BLaER1 (cell line): Measurements from ENCODE around the gene MRPS2.
"Not testable (repeated sequence)": the region's sequence is repeated elsewhere in the genome, so short reads cannot be mapped to it uniquely, and the experiment has no call there.

Source experiments
- H3K27ac ChIP-seq: shearing (Covaris generic); formaldehyde crosslinking; 2 replicates; pipeline ENCODE4 v1.8.1; 2022
- H3K27me3 ChIP-seq: shearing (Covaris generic); formaldehyde crosslinking; 2 replicates; pipeline ENCODE4 v1.8.1; 2022
- H3K36me3 ChIP-seq: shearing (Covaris generic); formaldehyde crosslinking; 2 replicates; pipeline ENCODE4 v1.8.1; 2022
- H3K4me1 ChIP-seq: shearing (Covaris generic); formaldehyde crosslinking; 2 replicates; pipeline ENCODE4 v1.8.1; 2022
- H3K4me2 ChIP-seq: shearing (Covaris generic); formaldehyde crosslinking; 2 replicates; pipeline ENCODE4 v1.8.1; 2022
- H3K4me3 ChIP-seq: shearing (Covaris generic); formaldehyde crosslinking; 2 replicates; pipeline ENCODE4 v1.8.1; 2022
- H3K9ac ChIP-seq: shearing (Covaris generic); formaldehyde crosslinking; 2 replicates; pipeline ENCODE4 v1.8.1; 2022
- H3K9me3 ChIP-seq: shearing (Covaris generic); formaldehyde crosslinking; 2 replicates; pipeline ENCODE4 v1.8.1; 2022
- H4K20me1 ChIP-seq: shearing (Covaris generic); formaldehyde crosslinking; 2 replicates; pipeline ENCODE4 v1.8.1; 2022
- Cebpa-rat ChIP-seq: shearing (Covaris generic); IDR thresholded peaks from 2 replicates; pipeline ENCODE4 v1.8.1; 2022

Gene MRPS2

DNA sequence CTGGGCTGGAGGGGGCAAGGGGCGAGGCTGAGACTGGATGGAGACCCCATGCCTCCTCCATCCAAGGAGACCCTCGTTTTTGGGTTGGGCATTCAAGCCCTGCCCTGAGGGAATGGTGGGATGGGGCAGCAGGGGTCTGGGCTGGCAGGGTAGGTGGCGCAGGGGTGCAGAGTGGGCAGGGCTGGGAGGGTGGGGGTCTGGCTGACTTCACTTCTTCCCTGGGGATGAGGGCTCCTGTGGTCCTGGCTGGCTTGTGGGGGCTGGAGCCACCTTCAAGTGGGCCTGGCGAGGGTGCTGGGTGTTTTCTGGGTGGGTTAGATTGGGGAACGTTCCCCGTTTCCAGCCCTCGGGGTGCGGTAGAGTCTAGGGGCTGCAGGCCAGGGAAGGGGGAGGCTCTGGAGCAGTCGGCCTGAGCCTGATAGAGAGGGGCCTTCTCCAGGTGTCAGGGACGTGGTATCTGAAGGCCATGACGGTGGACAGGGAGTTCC, 21.2 kb downstream of the MRPS2 start:
- H4K20me1 ChIP-seq = no peaks in the 10 kb centered on the region
- no peak overlapping the region for H3K9ac ChIP-seq
- no peak overlapping the region for H3K27ac ChIP-seq
- no peak overlapping the region for H3K4me3 ChIP-seq
- H3K4me2 ChIP-seq = 0 out of 2 replicates have a peak overlapping the region, but pooled peaks have one; percentile 76
- H3K36me3 ChIP-seq = no peaks in the 10 kb centered on the region
- no peaks in the 10 kb centered on the region for H3K27me3 ChIP-seq
- no peak for TF ChIP-seq Cebpa-rat
- H3K9me3 ChIP-seq = no peaks in the 10 kb centered on the region
- peaks cover 23% of the 10 kb centered on the region for H3K4me1 ChIP-seq

GRCh38 chr9:135522137-135522877, 21.8 kb downstream of the MRPS2 start:
- H3K27me3 ChIP-seq = no peaks in the 10 kb centered on the region
- no peaks in the 10 kb centered on the region for H3K9me3 ChIP-seq
- no peaks in the 10 kb centered on the region for H3K36me3 ChIP-seq
- TF ChIP-seq Cebpa-rat = no peak
- H3K9ac ChIP-seq = no peak overlapping the region
- no peak overlapping the region for H3K4me3 ChIP-seq
- peak overlapping the region; percentile 76 for H3K4me2 ChIP-seq
- no peaks in the 10 kb centered on the region for H4K20me1 ChIP-seq
- H3K27ac ChIP-seq = no peak overlapping the region
- peaks cover 23% of the 10 kb centered on the region for H3K4me1 ChIP-seq

GRCh38 chr9:135522931-135523330, 22.4 kb downstream of the MRPS2 start:
- no peak overlapping the region for H3K4me3 ChIP-seq
- no peak overlapping the region for H3K9ac ChIP-seq
- no peaks in the 10 kb centered on the region for H4K20me1 ChIP-seq
- H3K36me3 ChIP-seq = no peaks in the 10 kb centered on the region
- peak overlapping the region; percentile 76 for H3K4me2 ChIP-seq
- H3K4me1 ChIP-seq = peaks cover 23% of the 10 kb centered on the region
- TF ChIP-seq Cebpa-rat = no peak
- no peaks in the 10 kb centered on the region for H3K27me3 ChIP-seq
- no peaks in the 10 kb centered on the region for H3K9me3 ChIP-seq
- no peak overlapping the region for H3K27ac ChIP-seq

- TF ChIP-seq Cebpa-rat = no peak
- no peak overlapping the region for H3K4me3 ChIP-seq
- H3K9ac ChIP-seq = no peak overlapping the region
- H3K4me1 ChIP-seq = peaks cover 23% of the 10 kb centered on the region
- H3K36me3 ChIP-seq = no peaks in the 10 kb centered on the region
- H4K20me1 ChIP-seq = no peaks in the 10 kb centered on the region
- H3K27me3 ChIP-seq = no peaks in the 10 kb centered on the region
- H3K27ac ChIP-seq = no peak overlapping the region
- H3K9me3 ChIP-seq = no peaks in the 10 kb centered on the region
- no peak overlapping the region; the same call in 1 of the 2 replicates for H3K4me2 ChIP-seq
These were observed 23.1 kb downstream of the MRPS2 start for GRCh38 chr9:135523521-135524129.

DNA sequence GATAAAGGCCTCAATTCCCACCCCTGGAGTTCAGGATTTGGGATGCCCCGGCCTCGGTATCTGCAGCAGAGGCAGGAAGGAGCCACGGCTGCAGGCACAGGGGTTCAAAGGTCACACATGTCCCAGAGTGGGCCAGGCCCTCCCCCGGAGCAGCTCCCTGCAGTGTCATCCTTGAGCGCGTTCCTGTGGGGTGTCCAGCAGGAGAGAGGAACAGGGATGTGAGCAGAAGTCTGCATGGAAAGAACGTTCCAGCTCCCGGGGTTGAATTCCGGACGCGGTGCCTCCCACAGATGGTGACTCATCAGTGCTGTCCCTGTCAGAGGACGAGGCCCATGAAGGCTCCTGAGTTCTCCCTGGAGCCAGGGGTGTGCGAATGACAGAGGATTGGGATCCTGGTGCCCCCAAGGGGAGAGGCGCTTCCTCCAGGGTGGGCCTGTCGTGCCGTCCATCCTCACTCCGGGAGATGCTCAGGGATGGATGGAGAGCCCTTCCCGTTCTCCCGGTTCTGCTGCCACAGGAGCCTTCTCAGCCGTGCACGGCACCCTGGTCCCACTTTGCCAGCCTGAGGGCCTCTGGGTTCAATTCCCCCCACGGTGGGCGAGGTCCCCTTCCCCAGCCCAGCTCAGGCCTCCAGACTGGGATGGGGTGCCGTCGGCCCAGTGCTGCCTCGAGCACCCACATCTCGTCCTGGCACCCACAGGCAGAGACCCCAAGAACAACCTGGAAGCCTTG, 23.8 kb downstream of the MRPS2 start:
- TF ChIP-seq Cebpa-rat = no peak
- Histone ChIP-seq H3K4me2 (no peak overlapping the region), H3K9ac (no peak overlapping the region), H3K27me3 (no peaks in the 10 kb centered on the region), H4K20me1 (no peaks in the 10 kb centered on the region), H3K27ac (no peak overlapping the region), H3K4me1 (peaks cover 23% of the 10 kb centered on the region), H3K9me3 (no peaks in the 10 kb centered on the region), H3K36me3 (no peaks in the 10 kb centered on the region), H3K4me3 (no peak overlapping the region)

GRCh38 chr9:135525241-135526088, 25.0 kb downstream of the MRPS2 start:
- H3K27ac ChIP-seq = no peak overlapping the region
- peaks cover 23% of the 10 kb centered on the region for H3K4me1 ChIP-seq
- H3K9ac ChIP-seq = no peak overlapping the region
- H3K27me3 ChIP-seq = no peaks in the 10 kb centered on the region
- no peak for TF ChIP-seq Cebpa-rat
- H3K36me3 ChIP-seq = no peaks in the 10 kb centered on the region
- no peak overlapping the region for H3K4me2 ChIP-seq
- no peaks in the 10 kb centered on the region for H3K9me3 ChIP-seq
- no peaks in the 10 kb centered on the region for H4K20me1 ChIP-seq
- H3K4me3 ChIP-seq = no peak overlapping the region

GRCh38 chr9:135526089-135526729, 25.7 kb downstream of the MRPS2 start:
- Histone ChIP-seq H3K36me3 (no peaks in the 10 kb centered on the region), H3K4me2 (no peak overlapping the region), H3K27ac (no peak overlapping the region), H4K20me1 (no peaks in the 10 kb centered on the region), H3K4me1 (peaks cover 23% of the 10 kb centered on the region), H3K9ac (no peak overlapping the region), H3K4me3 (no peak overlapping the region), H3K27me3 (no peaks in the 10 kb centered on the region), H3K9me3 (no peaks in the 10 kb centered on the region)
- TF ChIP-seq Cebpa-rat = no peak

DNA sequence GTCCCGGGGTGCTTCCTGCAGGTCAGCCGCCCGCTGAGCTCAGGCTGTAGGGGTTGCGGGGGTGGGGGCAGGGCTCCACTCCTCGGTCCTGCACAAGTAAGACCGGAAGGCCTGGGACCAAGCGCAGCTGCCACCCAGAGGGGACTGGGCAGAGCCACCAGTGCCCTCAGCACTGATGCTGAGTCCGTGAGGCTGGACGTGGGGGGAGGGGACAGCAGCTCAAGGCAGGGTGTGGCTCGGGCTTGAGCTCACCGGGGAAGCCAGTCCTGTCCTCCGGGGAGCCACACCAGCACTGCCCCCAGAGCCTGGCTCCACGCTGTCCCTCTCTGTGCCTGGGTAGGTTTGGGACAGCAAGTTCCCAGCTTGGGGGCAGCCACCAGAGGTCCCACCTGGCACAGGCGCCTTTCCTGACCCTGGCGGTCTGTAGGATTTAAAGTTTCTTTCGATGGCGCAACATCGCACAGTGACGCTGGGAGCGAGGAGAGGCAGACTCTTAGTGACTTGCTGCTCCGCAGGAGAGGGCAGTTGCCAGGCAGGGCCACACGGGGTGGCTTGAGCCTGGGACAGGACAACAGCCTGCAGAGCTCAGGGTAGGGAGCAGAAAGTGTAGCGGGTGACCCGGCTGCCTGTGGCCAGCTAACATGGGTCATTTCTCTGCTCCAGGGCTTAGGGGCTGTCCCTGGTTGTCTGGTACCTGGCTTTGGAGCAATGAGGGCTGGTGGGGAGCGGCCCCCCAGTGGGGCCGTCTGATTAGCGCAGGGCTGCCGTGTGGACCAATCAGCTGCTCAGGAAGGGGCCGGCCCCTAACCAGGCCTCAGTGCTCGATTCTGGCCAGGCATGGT, 26.5 kb downstream of the MRPS2 start:
- Histone ChIP-seq H3K36me3 (no peaks in the 10 kb centered on the region), H3K9ac (no peak overlapping the region), H3K9me3 (no peaks in the 10 kb centered on the region), H3K27me3 (no peaks in the 10 kb centered on the region), H4K20me1 (no peaks in the 10 kb centered on the region), H3K27ac (no peak overlapping the region), H3K4me2 (no peak overlapping the region), H3K4me3 (no peak overlapping the region), H3K4me1 (peaks cover 22% of the 10 kb centered on the region)
- TF ChIP-seq Cebpa-rat = no peak

- H3K4me3 ChIP-seq, H3K27ac ChIP-seq, H4K20me1 ChIP-seq, H3K9ac ChIP-seq, H3K9me3 ChIP-seq, H3K36me3 ChIP-seq, H3K4me2 ChIP-seq: not testable (repeated sequence)
- Histone ChIP-seq H3K4me1 (peaks cover 11% of the 10 kb centered on the region), H3K27me3 (peaks cover 10% of the 10 kb centered on the region)
These were observed 28.5 kb downstream of the MRPS2 start for GRCh38 chr9:135528842-135529435.
